HG03135 (cell line): ENCODE results near the gene ACTR5.
"Not testable (repeated sequence)": the region's sequence is repeated elsewhere in the genome, so short reads cannot be mapped to it uniquely, and the experiment has no call there.

Source experiments
- ATAC-seq: cut with Tn5 transposase; IDR thresholded peaks from one replicate; pipeline ENCODE4 v1.9.1; 2021; ENCODE audit warnings: mild to moderate bottlenecking, moderate library complexity; ENCODE audit not compliant: unreplicated experiment

ACTR5 gene

GRCh38 chr20:38804682-38805501 lies 56.6 kb downstream of the ACTR5 start:
- peak; percentile 41 for ATAC-seq

DNA sequence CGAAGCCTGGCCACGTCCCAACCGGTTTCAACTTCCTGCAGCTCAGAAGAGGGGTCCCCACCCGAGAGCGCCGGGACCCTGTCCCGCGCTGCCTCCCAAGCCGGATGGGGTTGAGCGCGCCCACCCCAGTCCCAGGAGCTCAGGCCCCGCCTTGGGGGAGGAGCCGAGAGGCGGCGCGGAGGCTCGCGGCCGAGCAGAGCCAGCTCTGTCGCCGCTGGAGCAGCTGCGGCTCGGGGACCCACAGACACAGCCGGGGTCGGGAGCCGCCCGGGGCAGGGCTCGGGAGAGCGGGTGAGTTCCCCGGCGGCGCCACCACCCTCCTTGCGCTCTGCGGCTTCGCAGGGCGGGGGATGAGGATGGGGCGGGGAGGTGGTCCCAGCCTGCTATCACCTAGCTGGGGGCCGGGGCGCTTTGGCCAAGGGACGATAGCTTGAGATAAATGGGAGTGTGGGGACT lies 57.3 kb downstream of the ACTR5 start, which contains the start of gene PPP1R16B:
Gene PPP1R16B, plus strand, starts transcription at position 196 of the 456 bp plus-strand sequence. CDS start 30,229 bp downstream, outside the sequence.
- peak; percentile 65 for ATAC-seq

DNA sequence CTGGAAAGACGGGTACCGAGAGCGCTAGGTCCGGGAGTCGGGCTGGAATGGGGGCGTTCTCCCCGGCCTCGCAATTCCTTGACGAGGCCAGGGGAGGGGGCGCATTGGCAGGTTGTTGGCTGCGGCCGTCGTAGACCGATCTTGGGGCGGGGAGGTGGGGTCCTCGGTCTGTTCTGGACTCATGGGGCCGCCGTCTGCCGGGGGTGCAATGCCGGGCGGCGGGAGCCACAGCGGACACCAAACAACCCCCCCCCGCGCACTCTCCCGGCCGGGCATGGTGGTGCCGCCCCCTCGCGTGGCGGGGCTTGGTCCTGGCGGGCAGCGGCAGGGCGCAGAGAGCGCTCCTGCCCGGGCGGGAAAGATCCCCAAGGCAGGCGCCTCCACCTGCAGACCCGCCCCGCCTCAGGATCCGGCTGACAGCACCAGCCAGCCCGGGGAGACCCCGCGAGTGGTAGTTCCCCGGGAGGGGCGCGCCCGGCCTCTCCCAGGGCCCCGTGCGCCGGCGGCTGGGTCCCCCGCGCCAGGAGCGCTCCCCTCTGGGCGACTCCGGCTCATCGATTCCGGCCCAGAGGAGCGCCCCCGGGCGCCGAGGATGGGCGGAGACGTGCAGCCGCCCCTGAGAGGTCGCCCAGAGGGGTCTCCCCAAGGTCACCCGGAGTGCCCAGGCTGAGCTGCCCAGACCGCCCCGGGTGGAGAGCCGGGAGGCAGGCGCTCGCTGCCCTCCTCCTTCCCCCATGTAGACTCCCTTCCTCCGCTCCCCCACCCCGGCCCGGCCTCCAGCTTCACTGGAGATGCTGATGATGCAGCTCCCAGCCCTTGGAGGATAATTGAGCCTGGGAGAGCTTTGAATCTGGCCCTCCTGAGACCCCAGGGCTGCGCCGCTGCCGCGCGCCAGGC lies 57.9 kb downstream of the ACTR5 start:
- no peak for ATAC-seq

GRCh38 chr20:38806855-38807655 lies 58.8 kb downstream of the ACTR5 start:
- no peak for ATAC-seq

GRCh38 chr20:38809942-38810341 lies 61.7 kb downstream of the ACTR5 start:
- ATAC-seq, result no peak

DNA sequence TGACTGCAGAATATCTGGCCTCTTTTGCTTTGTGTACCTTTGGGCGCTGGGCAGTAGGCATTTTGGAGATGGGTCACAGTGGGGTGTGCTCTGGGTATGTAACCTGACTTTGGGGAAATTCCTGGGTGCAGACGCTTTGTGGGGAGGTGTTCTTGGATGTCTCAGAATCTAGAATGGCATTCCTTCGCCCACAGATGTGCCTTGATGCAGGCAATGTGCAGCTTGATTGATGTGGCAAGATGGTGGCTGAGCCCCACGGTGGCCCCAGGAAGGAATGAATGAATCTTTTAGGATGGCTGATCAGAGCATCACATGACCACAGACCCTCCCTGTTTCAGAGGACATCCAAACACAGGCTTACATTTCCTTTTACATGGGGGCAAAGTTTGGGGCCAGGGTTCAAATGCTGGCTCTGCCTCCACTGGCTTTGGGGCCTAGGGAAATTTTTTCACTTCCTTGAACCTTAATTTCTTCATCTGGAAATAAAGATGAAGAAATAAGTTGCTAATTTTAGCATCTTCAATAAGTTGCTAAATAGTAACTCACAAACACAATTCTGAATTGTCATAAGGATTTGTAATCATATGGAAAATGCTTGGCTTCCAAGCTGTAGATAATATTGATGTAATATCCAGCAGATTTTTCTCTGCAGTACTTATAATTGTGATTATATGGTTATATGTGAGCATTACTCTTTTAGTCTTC lies 62.8 kb downstream of the ACTR5 start:
- no peak for ATAC-seq

DNA sequence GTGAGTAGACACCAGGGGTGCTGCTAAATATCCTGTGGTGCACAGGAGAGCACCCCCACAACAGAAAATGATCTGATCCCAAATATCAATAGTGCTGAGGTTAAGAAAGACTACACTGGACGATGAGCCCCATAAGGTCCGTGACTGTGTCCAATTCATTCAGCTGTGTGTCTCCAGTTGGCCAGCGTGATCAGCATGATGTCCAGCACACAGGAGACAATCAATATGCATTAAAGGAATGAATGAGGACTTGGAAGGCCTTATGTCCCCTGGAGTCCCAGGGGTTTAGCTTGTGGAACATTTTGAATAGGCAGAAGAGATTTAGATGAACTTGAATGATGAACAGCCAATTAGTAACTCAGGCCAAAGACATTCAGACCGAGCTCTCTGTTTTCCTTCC lies 63.5 kb downstream of the ACTR5 start:
- no peak for ATAC-seq

GRCh38 chr20:38812182-38812581 lies 63.9 kb downstream of the ACTR5 start:
- no peak for ATAC-seq

DNA sequence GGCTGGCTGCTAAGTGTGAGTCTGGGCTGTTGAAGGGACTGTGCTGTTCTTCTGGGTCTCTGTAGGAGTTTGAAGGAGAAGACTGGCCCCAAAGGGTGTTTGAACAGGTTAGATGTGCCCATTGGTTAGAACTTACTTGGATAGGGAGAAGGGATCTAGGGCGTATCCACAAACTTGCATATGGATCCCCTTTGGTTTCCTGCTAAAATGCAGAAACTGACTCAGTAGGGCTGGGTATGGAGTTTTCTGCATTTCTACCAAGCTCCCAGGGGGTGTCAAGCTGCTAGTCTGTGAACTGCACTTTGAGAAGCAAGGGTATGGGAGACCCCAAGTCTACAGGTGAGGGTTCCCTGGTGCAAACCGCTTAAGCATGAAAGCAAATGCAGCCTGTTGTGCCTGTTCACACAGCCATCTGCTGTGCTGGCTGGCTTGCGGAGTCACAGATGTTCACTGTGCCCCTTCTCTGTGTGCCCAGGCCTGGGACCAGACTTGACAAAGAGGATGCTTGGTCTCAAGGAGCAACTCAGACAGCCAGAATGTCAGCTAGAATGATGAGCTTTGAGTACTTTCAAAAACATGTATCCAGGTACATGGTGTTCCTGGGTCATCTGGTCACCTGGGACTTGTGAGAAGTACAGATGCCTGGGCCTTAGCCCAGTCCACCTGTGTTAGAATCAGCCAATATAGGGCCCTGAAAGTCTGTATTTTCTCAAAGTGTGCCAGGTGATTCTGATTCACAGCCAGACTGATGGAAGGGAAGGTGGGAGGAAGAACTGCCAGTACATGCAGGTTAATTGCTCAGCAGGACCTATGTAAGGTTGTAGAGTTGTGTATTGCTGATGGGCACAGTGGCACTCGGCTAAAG lies 64.7 kb downstream of the ACTR5 start:
- ATAC-seq, result no peak

GRCh38 chr20:38813574-38813962 lies 65.3 kb downstream of the ACTR5 start:
- ATAC-seq, result not testable (repeated sequence)

- no peak for ATAC-seq
Observed at GRCh38 chr20:38815446-38815845, 67.2 kb downstream of the ACTR5 start.

GRCh38 chr20:38818113-38819065 lies 70.1 kb downstream of the ACTR5 start:
- ATAC-seq, result no peak
